Lung (tissue), 12 donors: ENCODE measurements around the gene VRTN. TPM values are rescaled to one million over a fixed set of nuclear protein-coding genes. Genes with fewer than 3 reads are reported as not detected.

Source experiments
- ATAC-seq: fragments of 200-7000 bp; cut with Tn5 transposase; one replicate; pipeline ENCODE4 v1.9.1; 2020; ENCODE audit warnings: moderate number of reproducible peaks; ENCODE audit not compliant: insufficient read depth, low FRiP score
- DNase-seq, 3 donors: peaks; one replicate each; pipeline ENCODE4 v3.0.0-alpha.2; 2013 to 2017
- H3K27ac ChIP-seq, 2 donors: one replicate each; pipeline ENCODE4 v1.5.1; 2013; ENCODE audit warnings: mild to moderate bottlenecking in 2 of 2, moderate library complexity in 2 of 2, control low read depth in 1 of 2, inconsistent platforms in 1 of 2, low read depth in 1 of 2, low read length in 1 of 2
- H3K27me3 ChIP-seq, 3 donors: one replicate each; pipeline ENCODE4 v1.5.1; 2013; ENCODE audit warnings: low read length in 2 of 3; ENCODE audit not compliant: control insufficient read depth in 3 of 3, insufficient read depth in 3 of 3
- H3K36me3 ChIP-seq, 4 donors: one replicate each; pipeline ENCODE4 v1.5.1; 2013; ENCODE audit warnings: low read length in 4 of 4, mild to moderate bottlenecking in 1 of 4, moderate library complexity in 1 of 4; ENCODE audit not compliant: control insufficient read depth in 4 of 4, insufficient read depth in 4 of 4
- H3K4me1 ChIP-seq, 5 donors: one replicate each; pipeline ENCODE4 v1.5.1; 2013; ENCODE audit warnings: low read length in 5 of 5, mild to moderate bottlenecking in 2 of 5, moderate library complexity in 1 of 5; ENCODE audit not compliant: control insufficient read depth in 5 of 5, insufficient read depth in 5 of 5
- H3K4me3 ChIP-seq: one replicate; pipeline ENCODE4 v1.5.1; 2013; ENCODE audit warnings: mild to moderate bottlenecking, control low read depth, moderate library complexity
- H3K9ac ChIP-seq, 2 donors: one replicate each; pipeline ENCODE4 v1.5.1; 2013; ENCODE audit warnings: low read length in 2 of 2, control low read depth in 1 of 2; ENCODE audit not compliant: insufficient read depth in 1 of 2
- H3K9me3 ChIP-seq, 4 donors: one replicate each; pipeline ENCODE4 v1.5.1; 2013; ENCODE audit warnings: low read length in 3 of 4, mild to moderate bottlenecking in 1 of 4, moderate library complexity in 1 of 4; ENCODE audit not compliant: control insufficient read depth in 4 of 4, insufficient read depth in 3 of 4
- CTCF ChIP-seq: IDR thresholded peaks from 2 replicates; pipeline ENCODE4 v1.5.1; 2012; ENCODE audit warnings: mild to moderate bottlenecking; ENCODE audit errors: control extremely low read depth, extremely low read depth
- WGBS, 2 donors: extraction: QIAGEN DNeasy Blood & Tissue Kit; methylation state at CpG; one replicate each; pipeline ENCODE4 v1.1.7; 2013; 5-methylcytosine and 5-hydroxymethylcytosine counted together
- polyA plus RNA-seq, 2 donors: library from polyadenylated mRNA; stranded (reverse); fragments of 200-250 nt; gene quantifications; one replicate each; pipeline ENCODE4 v1.2.1, GENCODE V29; 2013
- total RNA-seq, 2 donors: library from RNA; depleted of rRNA in 1 of 2; stranded (reverse); fragments of >200 nt in 1 of 2; gene quantifications; one replicate each; pipeline ENCODE4 v1.2.1, GENCODE V29; 2014 to 2021
- donor health status: control.
- donor health status: control.
- donor health status: Bipolar disorder and iron deficiency.
- donor health status: healthy.
- donor health status: DM: yes; HTN: yes; CAD: no.

VRTN gene
- total and polyA plus RNA-seq, 4 donors, result 0.06 TPM; not detected in 3

DNA sequence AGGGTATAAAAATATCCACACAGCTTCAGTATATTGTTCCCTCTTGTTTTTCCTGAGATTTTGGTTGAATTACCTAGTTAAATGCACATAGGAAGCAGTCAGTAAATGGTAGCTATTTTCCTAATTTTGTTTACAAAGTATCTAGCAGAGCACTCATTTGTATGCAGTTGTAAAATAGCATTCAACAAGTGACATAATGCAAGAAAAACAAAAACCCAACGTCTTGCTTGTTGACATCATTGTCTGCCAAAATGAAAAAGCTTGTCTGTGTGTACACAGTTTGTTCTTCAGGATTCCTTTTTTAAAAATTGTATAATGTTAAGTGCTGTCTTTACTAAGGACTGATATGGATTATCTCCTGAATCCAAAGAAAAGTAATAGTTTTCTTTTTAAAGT lies 2.7 kb downstream of the VRTN start:
- H3K36me3 ChIP-seq, result no peaks in the 10 kb centered on the region
- H3K9me3 ChIP-seq, result no peaks in the 10 kb centered on the region
- WGBS, 2 donors, result 4 to 14% methylated on average over 1 of the region's 1 CpG
- DNase-seq (no peak), ATAC-seq (no peak)
- no peak for TF ChIP-seq CTCF
- H3K9ac ChIP-seq, result no peak overlapping the region
- no peaks in the 10 kb centered on the region for H3K4me1 ChIP-seq
- H3K4me3 ChIP-seq, result no peak overlapping the region
- H3K27me3 ChIP-seq, result peaks cover 0 to 7% (median 3%) of the 10 kb centered on the region in 3 donors
- H3K27ac ChIP-seq, result no peak overlapping the region

GRCh38 chr14:74356892-74357575 lies 8.8 kb downstream of the VRTN start:
- DNase-seq (no peak), ATAC-seq (no peak)
- Histone ChIP-seq H3K9me3 (no peaks in the 10 kb centered on the region), H3K36me3 (no peaks in the 10 kb centered on the region), H3K27me3 (no peaks in the 10 kb centered on the region), H3K4me1 (no peaks in the 10 kb centered on the region), H3K27ac (no peak overlapping the region), H3K4me3 (no peak overlapping the region), H3K9ac (no peak overlapping the region)
- 92 to 93% methylated on average over 32 of the region's 32 CpGs for WGBS, 2 donors
- no peak for TF ChIP-seq CTCF

GRCh38 chr14:74357585-74357984 lies 9.3 kb downstream of the VRTN start:
- Histone ChIP-seq H3K9me3 (no peaks in the 10 kb centered on the region), H3K36me3 (no peaks in the 10 kb centered on the region), H3K27ac (no peak overlapping the region), H3K9ac (no peak overlapping the region), H3K4me1 (no peaks in the 10 kb centered on the region), H3K27me3 (no peaks in the 10 kb centered on the region), H3K4me3 (no peak overlapping the region)
- WGBS, 2 donors, result 90 to 92% methylated on average over 19 of the region's 19 CpGs
- ATAC-seq, result no peak
- no peak for TF ChIP-seq CTCF
- DNase-seq, result no peak
